NCI-H345 (cell line): ENCODE measurements around the gene UNC5C.
A peak's percentile ranks its signal among the peaks of the same experiment; 100 is the strongest.

Experiments used
- DNase-seq: peaks from one replicate; lab custom pipeline; 2025; lab: John Stamatoyannopoulos, UW

UNC5C gene

GRCh38 chr4:95548738-95549245, at the start of gene UNC5C:
UNC5C (minus strand) TSS chr4:95548973.
- peak; percentile 19 for DNase-seq

GRCh38 chr4:95596676-95597075, 47.9 kb upstream of the UNC5C start:
- no peak for DNase-seq

DNA sequence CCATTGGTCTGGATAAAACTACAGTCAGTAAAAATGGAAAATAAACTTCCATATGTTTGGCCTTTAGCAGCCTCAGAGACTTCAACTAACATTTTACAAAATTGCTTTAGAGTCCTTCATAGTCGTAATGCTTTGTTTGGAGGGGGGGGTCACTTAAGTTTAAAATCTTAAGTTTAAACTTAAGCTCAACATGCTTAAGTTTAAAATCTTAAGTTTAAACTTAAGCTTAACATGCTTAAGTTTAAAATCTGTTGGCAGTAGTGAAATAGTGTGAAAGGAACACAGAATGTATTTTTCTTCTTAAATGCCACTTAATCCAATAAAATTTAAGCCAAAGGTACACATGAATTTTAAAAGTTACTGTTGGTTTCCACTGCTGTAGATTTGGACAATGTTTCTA, 45.9 kb upstream of the UNC5C start:
- no peak for DNase-seq

DNA sequence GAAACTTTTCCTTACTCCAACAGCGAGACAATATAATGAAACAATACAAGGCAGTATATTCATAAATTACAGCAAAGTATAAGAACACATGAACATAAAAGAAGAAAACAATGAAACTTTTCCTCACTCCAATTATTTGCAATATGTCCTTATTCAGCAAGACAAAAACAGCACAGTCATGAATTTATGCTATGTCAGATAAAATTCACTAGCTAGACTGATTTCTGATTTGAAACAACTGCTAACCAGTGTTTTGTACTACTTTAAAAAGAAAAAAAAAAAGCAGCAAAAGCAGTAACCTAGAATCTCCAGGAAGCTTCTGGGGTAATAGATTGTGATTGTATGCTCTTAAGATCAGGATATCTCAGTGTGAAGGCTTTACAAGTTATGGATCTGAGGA, 45.2 kb upstream of the UNC5C start:
- DNase-seq = no peak

DNA sequence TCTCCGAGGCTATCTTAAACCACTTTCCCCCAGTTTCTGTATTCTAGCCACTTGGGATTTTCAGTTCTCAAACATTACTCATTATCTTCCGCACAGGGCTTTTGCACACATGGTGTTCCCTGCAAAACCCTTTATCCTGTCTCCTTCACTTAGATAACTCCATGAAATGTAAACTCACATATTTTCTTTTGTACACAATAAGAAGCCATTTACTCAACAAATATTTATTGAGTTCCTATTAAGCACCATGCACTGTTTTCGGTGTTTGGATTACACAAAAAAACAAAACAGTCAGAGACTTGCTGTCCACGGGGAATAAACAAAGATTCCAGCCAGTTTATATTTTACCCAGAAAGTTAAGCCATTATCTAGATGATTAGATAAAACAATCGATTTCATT, 42.5 kb upstream of the UNC5C start:
- no peak for DNase-seq

DNA sequence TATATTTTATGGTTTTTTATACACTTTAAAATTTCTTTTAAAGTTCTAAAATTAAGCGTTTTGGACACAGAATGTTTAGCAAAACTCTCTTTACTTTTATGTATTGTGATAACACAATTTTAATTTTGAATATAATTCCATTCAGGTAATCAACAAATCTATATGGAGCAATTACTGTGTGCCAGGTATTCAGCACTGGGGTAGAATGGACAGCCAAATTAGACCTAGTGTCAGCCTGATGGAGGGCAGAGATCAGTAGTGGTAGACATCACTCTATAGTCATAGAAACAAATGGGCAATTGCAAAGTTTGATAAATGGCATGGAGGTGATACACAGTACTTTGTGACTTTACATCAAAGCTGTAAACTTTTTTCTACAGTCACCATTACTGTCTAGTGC, 41.8 kb upstream of the UNC5C start:
- no peak for DNase-seq

GRCh38 chr4:95585016-95585695, 36.4 kb upstream of the UNC5C start:
- DNase-seq = no peak

- DNase-seq = no peak
These were observed 31.5 kb upstream of the UNC5C start for GRCh38 chr4:95580226-95580625.

GRCh38 chr4:95572304-95572991, 23.7 kb upstream of the UNC5C start:
- no peak for DNase-seq

GRCh38 chr4:95571577-95571976, 22.8 kb upstream of the UNC5C start:
- no peak for DNase-seq

DNA sequence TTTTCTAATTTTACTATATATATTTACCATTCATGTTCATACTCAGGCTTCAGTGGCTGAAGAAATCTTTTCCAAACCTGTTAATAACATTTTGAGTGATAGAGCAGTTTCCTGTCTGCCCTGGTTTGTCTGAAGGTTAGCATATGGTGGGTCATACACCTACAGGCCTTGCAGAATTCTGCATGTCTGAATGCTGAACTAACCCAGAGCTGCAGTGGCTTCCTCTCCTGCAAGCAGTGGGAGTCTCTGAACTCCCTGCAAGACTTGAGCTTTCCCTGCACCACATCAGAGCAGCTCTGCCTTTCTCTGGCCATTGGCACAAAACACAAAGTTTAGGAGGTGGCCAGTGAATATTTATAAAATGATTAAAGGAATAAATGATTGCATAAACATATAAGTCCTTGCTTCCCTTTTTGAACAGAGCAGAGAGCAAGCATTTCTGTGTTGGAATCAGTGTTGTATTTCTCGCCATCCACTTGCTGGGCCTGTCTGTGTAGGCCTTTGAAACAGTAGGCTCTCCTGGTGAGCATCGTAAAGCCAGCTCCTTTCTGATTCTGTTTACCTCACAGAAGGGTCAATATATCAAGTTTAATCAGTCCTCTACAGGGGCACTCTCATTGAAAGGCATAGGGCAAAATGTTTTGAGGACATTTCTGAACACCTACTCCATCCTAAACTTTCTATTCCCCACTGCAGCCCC, 15.0 kb upstream of the UNC5C start:
- DNase-seq = no peak

- no peak for DNase-seq
These were observed 12.0 kb upstream of the UNC5C start for GRCh38 chr4:95560774-95561173.

- DNase-seq = no peak
These were observed 7.6 kb upstream of the UNC5C start for GRCh38 chr4:95556207-95556859.

DNA sequence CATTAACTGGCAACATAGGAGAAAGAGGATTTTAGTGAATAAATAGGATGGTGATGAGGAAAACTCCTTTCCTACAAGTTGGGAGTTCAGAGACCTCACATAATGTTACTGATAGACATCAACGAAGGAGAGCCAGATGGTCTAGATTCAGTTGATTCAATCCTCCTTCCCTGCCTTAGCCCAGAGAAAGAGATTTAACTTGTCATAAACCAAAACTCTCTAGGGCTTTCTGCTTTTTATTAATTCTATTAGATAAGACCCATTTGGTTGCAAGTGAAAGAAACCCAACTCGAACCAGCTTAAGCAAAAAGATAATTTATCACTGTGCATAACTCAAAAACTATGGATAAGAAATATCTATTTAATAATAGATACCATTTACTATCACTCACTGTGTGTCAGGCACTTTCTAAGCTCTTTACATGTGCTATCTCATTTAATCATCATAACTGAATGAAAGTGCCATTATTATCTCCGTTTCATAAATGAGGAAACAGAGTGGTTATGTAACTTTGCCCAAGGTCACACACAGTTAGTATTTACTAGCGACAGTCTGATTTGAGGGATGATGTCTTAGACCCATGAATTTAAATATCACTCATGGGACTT, 4.3 kb upstream of the UNC5C start:
- no peak for DNase-seq

- DNase-seq = no peak
These were observed 2.9 kb upstream of the UNC5C start for GRCh38 chr4:95551653-95552052.

DNA sequence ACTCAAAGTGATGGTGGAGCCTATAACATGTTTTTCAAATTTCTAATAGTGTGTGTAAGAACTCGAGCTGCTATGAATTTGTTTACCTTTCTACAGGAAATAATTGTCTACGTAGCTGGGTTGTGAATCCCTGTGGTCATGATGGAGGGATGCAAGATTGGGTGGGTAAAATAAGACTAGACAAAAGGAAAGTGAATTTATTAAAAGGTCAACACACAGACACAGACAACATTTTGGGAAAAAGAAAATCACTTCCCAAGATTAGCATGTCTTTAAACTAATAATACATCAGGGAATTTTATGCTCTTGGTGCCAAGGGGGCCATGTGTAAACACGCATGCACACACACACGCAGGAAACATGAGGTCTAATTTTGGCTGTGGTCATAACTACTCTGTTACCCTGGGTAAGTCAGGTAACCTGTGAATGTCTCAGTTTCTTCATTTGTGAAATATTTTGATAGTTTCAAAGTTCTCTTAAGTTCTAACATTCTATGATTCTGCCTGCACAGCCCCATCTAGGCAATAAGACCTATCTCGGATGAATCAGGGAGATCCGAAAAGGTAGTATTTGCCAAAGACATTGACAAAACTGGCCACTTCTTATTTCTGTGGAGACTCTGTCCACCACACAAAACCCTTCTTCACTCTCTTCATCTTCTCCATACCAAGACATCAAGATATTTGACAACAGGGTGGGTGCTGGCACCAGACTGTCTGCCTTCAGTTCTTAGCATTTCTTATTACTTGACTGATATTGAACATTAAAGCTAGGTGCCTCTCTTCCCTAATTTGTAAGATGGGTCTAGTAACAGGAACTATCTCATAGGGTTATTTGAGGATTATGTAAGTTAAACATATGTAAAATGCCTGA, 1.6 kb upstream of the UNC5C start:
- DNase-seq = no peak

DNA sequence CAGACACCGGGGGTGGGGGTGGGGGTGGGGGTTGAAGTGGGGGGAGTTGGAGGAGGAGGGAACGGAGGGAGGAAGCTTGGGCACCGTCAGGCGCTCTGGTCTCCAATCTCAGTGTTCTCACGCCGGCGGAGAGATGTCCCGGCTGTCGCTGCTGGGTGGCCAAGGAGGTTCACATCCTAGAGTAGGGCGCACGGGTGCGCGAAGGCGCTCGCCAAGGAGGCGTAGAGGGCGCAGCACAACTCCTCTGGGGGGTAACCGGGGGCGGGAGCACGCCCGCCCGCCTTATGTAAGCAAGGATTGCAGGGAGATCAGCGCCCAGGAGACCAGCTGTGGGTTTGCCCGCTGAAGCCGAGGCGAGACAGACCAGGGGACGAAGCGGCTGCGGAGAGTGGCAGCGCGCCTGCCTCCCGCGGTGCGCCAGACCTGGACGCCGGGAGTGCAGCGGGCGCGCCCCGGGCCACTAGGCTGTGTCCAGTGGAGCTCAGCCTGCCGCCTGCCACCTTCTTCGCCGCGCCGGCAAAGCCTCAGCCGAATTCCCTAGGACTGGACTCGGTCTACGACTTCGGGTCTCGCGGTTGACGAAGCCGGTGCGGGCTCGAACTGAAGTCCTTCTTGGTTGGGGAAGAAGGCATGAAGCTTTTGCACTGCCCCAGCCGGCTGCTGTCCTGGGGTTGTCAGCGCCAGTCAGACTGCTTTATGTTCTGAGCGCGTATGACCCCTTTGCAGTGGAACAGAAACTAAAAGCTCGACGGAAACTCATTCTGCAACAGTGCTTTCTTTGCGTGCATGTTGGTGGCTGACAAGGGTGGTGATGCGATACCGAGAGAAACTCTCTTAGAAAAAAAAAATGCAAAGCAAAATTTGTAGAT, 707 bp upstream of the UNC5C start:
- DNase-seq = peak; percentile 27

DNA sequence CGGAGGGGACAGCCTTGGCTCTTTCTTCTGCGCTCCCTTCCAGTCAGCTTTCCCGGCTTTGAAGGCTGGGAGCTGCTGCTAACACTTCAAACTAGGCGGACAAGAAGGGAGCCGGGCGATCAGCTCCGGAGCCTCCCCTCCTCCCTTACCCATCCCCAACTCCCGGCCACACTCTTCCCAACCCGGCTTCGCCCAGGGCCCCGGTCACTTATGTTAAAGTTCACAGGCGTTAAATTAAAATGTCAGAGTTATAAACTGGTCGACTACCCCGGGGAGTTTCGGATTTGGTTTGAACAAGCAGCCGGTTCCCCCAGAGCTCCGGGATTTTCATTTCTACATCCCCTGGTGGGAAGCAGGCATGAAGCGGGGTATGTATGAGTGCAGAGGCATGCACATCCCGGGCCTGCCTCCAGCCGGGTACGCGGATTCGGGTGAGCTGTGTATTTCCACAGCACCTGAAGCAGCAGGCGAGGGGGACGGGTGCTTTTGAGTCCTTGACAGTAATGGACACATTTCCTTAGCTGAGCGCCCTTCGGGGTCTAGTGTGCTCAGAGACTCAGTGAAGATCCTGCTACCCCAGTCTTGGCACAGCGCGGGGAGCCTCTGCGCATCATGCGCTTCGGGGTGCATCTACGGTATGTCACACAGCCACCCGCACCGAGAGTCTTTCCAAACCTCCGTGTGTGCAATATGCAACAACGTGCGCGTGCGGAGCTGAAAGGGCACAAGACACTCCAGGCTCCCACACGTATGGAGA, 880 bp downstream of the UNC5C start:
- DNase-seq = no peak
